HUES6 (cell line): ENCODE results near the gene EFNA2.
A peak's percentile ranks its signal among the peaks of the same experiment; 100 is the strongest.
"Not testable (repeated sequence)": the region's sequence is repeated elsewhere in the genome, so short reads cannot be mapped to it uniquely, and the experiment has no call there.

Experiments used
- H3K27ac ChIP-seq: 2 replicates; pipeline ENCODE4 v1.7.0; 2013; ENCODE audit warnings: low read depth, mild to moderate bottlenecking, low read length, inconsistent platforms
- H3K27me3 ChIP-seq: 2 replicates; pipeline ENCODE4 v1.6.1; 2013; ENCODE audit warnings: low read length; ENCODE audit not compliant: control insufficient read depth, insufficient read depth
- H3K36me3 ChIP-seq: 2 replicates; pipeline ENCODE4 v1.6.1; 2013; ENCODE audit warnings: low read length; ENCODE audit not compliant: control insufficient read depth, insufficient read depth
- H3K4me1 ChIP-seq: 2 replicates; pipeline ENCODE4 v1.6.1; 2013; ENCODE audit warnings: low read length; ENCODE audit not compliant: control insufficient read depth, insufficient read depth
- H3K4me3 ChIP-seq: 2 replicates; pipeline ENCODE4 v1.5.1; 2013; ENCODE audit warnings: low read depth, low read length
- H3K9ac ChIP-seq: one replicate; pipeline ENCODE4 v1.6.1; 2013; ENCODE audit warnings: mild to moderate bottlenecking, low read length
- H3K9me3 ChIP-seq: 2 replicates; pipeline ENCODE4 v1.6.1; 2013; ENCODE audit warnings: low read depth, low read length; ENCODE audit not compliant: control insufficient read depth, insufficient read depth

EFNA2 gene

GRCh38 chr19:1243768-1244692, 41.6 kb upstream of the EFNA2 start:
- Histone ChIP-seq H3K27me3 (no peaks in the 10 kb centered on the region), H3K4me1 (peaks cover 23% of the 10 kb centered on the region), H3K9me3 (no peaks in the 10 kb centered on the region), H3K27ac (0 out of 2 replicates have a peak overlapping the region, but pooled peaks have one; percentile 26), H3K4me3 (no peak overlapping the region), H3K36me3 (0 out of 2 replicates have a peak, but pooled peaks cover 3% of the 10 kb centered on the region), H3K9ac (no peak overlapping the region)

- Histone ChIP-seq H3K27ac (0 out of 2 replicates have a peak overlapping the region, but pooled peaks have one; percentile 26), H3K9me3 (no peaks in the 10 kb centered on the region), H3K4me1 (peaks cover 19% of the 10 kb centered on the region), H3K4me3 (no peak overlapping the region), H3K27me3 (no peaks in the 10 kb centered on the region), H3K9ac (no peak overlapping the region), H3K36me3 (peaks cover 4% of the 10 kb centered on the region; the same call in 1 of the 2 replicates)
These were observed 40.8 kb upstream of the EFNA2 start for GRCh38 chr19:1244693-1245451.

DNA sequence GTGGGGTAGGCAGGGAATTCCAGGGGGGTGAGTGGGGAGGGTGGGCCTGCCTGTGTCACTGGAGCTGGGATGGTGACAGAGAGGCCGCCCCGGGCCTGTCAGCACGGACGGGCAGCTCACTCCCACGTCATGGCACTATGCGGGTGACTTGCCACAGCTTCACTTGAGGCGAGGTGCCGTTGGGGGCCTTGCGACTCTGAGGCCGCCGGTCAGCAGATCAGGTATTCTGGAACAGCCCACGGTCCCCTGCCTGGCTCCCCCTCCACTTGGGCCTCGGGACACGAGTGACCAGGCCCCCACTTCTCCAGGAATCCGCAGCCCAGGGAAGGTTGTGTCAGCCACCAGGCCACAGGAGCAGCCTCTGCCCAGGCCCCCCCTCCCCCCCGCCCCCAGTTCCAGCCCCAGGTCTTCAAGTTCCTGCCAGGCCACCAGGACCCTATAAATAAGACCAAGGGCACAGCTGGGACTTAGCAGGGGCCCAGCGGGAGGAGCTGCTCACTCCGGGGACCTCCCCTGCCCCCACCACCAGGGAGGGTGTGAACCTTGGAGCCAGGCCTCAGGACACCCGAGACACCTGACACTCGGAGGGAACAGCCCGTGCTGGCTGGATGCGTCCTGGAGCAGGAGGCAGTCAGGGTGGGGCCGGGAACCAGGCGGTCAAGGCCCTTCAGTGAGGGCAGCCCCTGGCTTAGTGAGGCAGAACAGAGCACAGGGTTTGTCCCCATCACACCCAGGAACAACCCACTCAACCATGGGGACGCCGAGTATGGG, 40.0 kb upstream of the EFNA2 start:
- Histone ChIP-seq H3K36me3 (peaks cover 5% of the 10 kb centered on the region; the same call in 1 of the 2 replicates), H3K9me3 (no peaks in the 10 kb centered on the region), H3K27me3 (no peaks in the 10 kb centered on the region), H3K27ac (no peak overlapping the region), H3K9ac (no peak overlapping the region), H3K4me3 (no peak overlapping the region), H3K4me1 (peaks cover 17% of the 10 kb centered on the region)

DNA sequence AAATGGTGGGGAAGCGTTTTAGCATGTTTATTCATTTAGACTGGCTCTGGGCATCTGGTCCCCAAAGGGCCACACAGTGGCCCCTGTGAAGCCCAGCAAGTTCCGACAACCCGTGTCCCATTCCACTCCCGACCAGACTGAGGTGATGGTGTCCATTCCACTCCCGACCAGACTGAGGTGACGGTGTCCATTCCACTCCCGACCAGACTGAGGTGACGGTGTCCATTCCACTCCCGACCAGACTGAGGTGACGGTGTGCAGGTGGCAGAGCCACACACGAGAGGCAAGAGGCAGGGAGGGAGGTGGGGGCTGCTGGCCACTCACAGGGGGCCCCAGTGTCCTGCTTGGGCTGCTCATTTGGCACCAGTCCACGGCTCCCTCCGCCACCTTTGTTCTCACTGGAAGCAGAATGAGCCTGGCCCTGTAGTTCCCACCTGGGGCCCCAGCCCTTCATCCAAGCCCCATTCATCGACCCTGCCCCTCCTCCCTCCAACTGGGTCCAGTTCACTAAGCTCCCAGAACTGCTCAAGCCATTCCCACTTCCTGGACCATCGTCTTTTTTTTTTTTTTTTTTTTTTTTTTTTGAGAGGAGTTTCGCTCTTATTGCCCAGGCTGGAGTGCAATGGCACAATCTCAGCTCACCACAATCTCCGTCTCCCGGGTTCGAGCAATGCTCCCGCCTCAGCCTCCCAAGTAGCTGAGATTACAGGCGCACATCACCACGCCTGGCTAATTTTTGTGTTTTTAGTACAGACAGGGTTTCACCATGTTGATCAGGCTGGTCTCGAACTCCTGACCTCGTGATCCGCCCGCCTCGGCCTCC, 39.2 kb upstream of the EFNA2 start:
- peaks cover 11% of the 10 kb centered on the region for H3K36me3 ChIP-seq
- peaks cover 17% of the 10 kb centered on the region for H3K4me1 ChIP-seq
- H3K27me3 ChIP-seq, H3K27ac ChIP-seq, H3K9me3 ChIP-seq, H3K9ac ChIP-seq, H3K4me3 ChIP-seq: not testable (repeated sequence)

DNA sequence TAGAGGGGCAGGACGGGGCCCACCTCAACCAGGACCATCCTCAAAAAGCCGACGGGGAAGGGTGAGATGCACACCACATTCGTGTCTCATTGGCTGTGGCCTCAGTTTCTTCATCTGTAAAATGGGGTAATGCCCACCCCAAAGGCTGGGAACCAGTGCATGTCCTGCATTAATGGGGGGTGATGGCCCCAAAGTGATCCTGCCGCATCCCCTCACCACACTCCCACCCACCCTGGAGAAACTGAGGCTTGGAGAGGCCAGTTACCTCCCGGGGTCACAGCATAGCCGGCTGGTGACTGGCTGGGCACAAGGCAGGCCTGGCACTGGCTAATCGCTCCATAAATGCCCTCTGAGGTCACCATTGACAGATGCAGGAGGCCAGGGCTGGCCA, 37.9 kb upstream of the EFNA2 start:
- H3K9ac ChIP-seq, result peak overlapping the region; percentile 92
- peak overlapping the region; percentile 80 for H3K4me3 ChIP-seq
- no peaks in the 10 kb centered on the region for H3K27me3 ChIP-seq
- peaks cover 21% of the 10 kb centered on the region for H3K36me3 ChIP-seq
- H3K4me1 ChIP-seq, result peaks cover 17% of the 10 kb centered on the region
- H3K27ac ChIP-seq, result no peak overlapping the region
- no peaks in the 10 kb centered on the region for H3K9me3 ChIP-seq

DNA sequence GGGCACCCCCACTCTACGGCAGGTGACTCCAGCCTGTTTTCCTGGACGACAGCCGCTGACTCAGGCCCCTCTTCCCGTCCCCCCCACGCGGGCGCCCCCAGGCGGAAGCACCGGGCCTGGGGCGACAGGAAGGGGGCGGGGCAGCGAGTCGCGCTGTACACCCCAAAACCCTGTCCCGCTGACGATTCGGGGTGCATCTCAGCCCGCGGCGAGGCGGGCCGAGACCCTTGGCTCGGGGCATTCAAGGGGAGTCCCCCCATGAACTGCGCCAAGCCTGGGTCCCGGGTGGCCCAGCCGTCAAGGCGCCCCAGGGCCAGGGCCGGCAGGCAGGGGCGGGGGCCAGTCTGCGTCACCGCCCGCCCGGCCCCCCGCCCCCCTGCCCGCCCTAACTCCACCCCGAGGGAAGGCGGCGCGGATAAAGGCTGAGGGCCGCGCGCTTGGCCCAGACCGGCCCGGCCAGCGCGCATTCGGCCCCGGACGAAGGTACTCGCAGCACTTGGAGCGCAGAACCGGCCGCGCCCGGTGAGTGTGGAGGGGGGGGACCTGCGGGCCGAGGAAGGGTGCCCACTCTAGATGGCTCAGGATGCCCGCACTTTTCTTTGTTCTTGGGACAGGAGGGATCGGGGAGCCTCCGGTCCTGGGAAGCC, 37.4 kb upstream of the EFNA2 start, which contains the start of gene MIDN:
TSS of gene MIDN (plus strand) at position 445 of the 647 bp plus-strand sequence. CDS start 1,714 bp downstream, outside the sequence.
- peak within 1 kb of the TSS; percentile 92 for H3K9ac ChIP-seq
- peaks cover 17% of the 10 kb centered on the region for H3K4me1 ChIP-seq
- H3K27ac ChIP-seq, result peak within 1 kb of the TSS; percentile 97
- H3K36me3 ChIP-seq, result peaks cover 21% of the 10 kb centered on the region
- H3K9me3 ChIP-seq, result no peaks in the 10 kb centered on the region
- H3K27me3 ChIP-seq, result no peaks in the 10 kb centered on the region
- H3K4me3 ChIP-seq, result peak within 1 kb of the TSS; percentile 80

GRCh38 chr19:1248786-1249297, 36.8 kb upstream of the EFNA2 start:
- peak overlapping the region; percentile 80 for H3K4me3 ChIP-seq
- H3K27ac ChIP-seq, result peak overlapping the region; percentile 97
- H3K9me3 ChIP-seq, result no peaks in the 10 kb centered on the region
- H3K4me1 ChIP-seq, result peaks cover 22% of the 10 kb centered on the region
- H3K9ac ChIP-seq, result peak overlapping the region; percentile 92
- H3K36me3 ChIP-seq, result peaks cover 27% of the 10 kb centered on the region
- H3K27me3 ChIP-seq, result no peaks in the 10 kb centered on the region

DNA sequence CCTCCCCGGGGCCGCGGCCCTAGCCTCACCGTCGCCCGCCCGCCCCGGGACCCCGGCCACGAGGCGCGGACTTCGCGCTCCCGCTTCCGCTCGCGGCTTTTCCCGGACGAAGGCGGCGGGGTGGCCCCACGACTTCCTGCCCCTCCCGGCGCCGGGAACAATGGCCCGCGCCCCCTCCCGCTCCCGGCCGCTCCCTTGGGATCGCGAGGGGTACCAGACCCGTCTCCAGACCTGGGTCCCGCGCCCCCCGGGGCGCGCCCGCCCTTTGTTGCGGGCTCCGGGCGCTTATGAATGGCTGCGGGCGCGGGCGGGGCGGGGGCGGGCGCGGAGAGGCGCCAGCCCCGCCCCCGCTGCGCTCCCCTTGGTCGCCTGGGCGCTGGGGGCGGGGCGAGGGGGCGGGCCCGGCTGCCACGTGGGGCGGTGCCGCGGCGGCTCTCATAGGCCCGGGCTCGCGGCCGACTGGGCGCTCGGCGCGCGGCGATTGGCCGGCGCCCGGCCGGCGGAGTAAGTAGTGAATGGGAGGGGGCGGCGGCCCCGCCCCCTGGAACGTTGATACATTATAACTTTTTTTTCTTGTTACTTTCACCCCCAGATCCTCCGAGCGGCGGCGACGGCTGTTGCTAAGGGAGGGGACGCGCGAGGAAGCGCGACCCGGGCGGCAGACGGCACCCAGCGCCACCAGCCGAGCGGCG, 36.2 kb upstream of the EFNA2 start:
- Histone ChIP-seq H3K9ac (peak overlapping the region; percentile 96), H3K4me3 (peak overlapping the region; percentile 80), H3K36me3 (peaks cover 33% of the 10 kb centered on the region), H3K4me1 (peaks cover 21% of the 10 kb centered on the region), H3K27ac (peak overlapping the region; percentile 97), H3K27me3 (no peaks in the 10 kb centered on the region), H3K9me3 (no peaks in the 10 kb centered on the region)

DNA sequence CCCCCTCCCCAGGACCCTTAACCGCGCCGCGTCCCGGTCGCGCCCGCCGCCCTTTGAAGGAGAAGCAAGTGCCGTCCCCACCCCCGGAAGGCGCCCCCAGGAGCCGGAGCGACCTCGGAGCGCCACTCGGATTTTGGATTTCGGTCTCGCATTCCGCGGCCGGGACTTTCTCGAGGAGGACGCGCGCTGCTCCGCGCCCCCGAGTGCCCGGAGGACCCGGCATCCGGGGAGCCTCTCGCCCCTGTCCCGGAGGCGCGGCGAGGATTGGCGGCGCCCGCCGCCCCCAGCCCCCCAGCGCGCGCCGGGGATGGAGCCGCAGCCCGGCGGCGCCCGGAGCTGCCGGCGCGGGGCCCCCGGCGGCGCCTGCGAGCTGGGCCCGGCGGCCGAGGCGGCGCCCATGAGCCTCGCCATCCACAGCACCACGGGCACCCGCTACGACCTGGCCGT, 35.7 kb upstream of the EFNA2 start:
- peak overlapping the region; percentile 90; the same call in 1 of the 2 replicates for H3K27ac ChIP-seq
- H3K4me1 ChIP-seq, result peaks cover 17% of the 10 kb centered on the region

More for the DNA sequence above, 35.7 kb upstream of the EFNA2 start:
- H3K27me3 ChIP-seq, result no peaks in the 10 kb centered on the region
- peaks cover 39% of the 10 kb centered on the region for H3K36me3 ChIP-seq
- peak overlapping the region; percentile 96 for H3K9ac ChIP-seq
- H3K4me3 ChIP-seq, result peak overlapping the region; percentile 71
- no peaks in the 10 kb centered on the region for H3K9me3 ChIP-seq
